ENCODE measurements around the gene ATXN7L2.

The ATXN7L2 gene

GRCh38 chr1:109482791-109483671, 674 bp upstream of the ATXN7L2 start:
- peak overlapping the region; percentile 67 for H3K9ac ChIP-seq (ENCODE audit: low read length)
- 13% methylated on average over 27 of the region's 29 CpGs for WGBS

GRCh38 chr1:109484519-109484975, 842 bp downstream of the ATXN7L2 start:
- H3K36me3 ChIP-seq (ENCODE audit: control insufficient read depth in 1 of 2, insufficient read depth in 2 of 2, low read depth in 1 of 2, low read length in 2 of 2) = peaks cover 32 to 54% of the 10 kb centered on the region in 2 experiments
- no peak overlapping the region for H2BK120ac ChIP-seq (ENCODE audit: low read depth, low read length)
- peak overlapping the region in 1 of 2 experiments; percentile 74 for H3K4ac ChIP-seq (ENCODE audit: low read depth in 1 of 2, low read length in 2 of 2)
- no peak for DNase-seq
- peak overlapping the region in 1 of 2 experiments; percentile 54 for H3K23ac ChIP-seq (ENCODE audit: low read length in 2 of 2)
- 10% methylated on average over 13 of the region's 15 CpGs for WGBS
- H2BK12ac ChIP-seq (ENCODE audit: low read length in 2 of 2) = peak overlapping the region in 1 of 2 experiments; percentile 89
- H3K4me3 ChIP-seq (ENCODE audit: insufficient read depth in 1 of 2, low read depth in 1 of 2, low read length in 2 of 2) = peak overlapping the region; percentile 75 to 89
- no peak overlapping the region for H2BK15ac ChIP-seq (ENCODE audit: low read depth, poor library complexity, severe bottlenecking)
- no peaks in the 10 kb centered on the region for H3K9me3 ChIP-seq (ENCODE audit: control insufficient read depth, low read length)
- peak overlapping the region; percentile 91 for H3K9ac ChIP-seq (ENCODE audit: low read length)
- H4K8ac ChIP-seq (ENCODE audit: low read length) = peak overlapping the region; percentile 93
- peaks cover 0 to 34% of the 10 kb centered on the region in 2 experiments for H3K27me3 ChIP-seq (ENCODE audit: control insufficient read depth in 1 of 2, insufficient read depth in 1 of 2, low read length in 2 of 2)
- peak overlapping the region; percentile 87 for H3K4me2 ChIP-seq (ENCODE audit: low read length, poor library complexity, severe bottlenecking)
- H2AFZ ChIP-seq (ENCODE audit: low read depth, low read length) = peak overlapping the region; percentile 49
- H3K14ac ChIP-seq (ENCODE audit: low read length in 2 of 2) = peak overlapping the region in 1 of 2 experiments; percentile 98
- H3K79me1 ChIP-seq (replicated peaks; ENCODE audit: low read length, poor library complexity, severe bottlenecking) = peaks cover 15% of the 10 kb centered on the region
- no peak overlapping the region for H2AK5ac ChIP-seq (ENCODE audit: low read length, severe bottlenecking)
- peaks cover 16% of the 10 kb centered on the region for H3K4me1 ChIP-seq (ENCODE audit: control insufficient read depth, insufficient read depth, low read depth, low read length)
- no peak overlapping the region for H2BK5ac ChIP-seq (ENCODE audit: low read depth, low read length, poor library complexity, severe bottlenecking)
- no peak overlapping the region for H3K27ac ChIP-seq (ENCODE audit: low read length, poor library complexity, severe bottlenecking)
- H4K91ac ChIP-seq (ENCODE audit: low read length) = peak overlapping the region; percentile 2
- H3K18ac ChIP-seq (ENCODE audit: low read depth in 1 of 2, low read length in 2 of 2) = peak overlapping the region in 1 of 2 experiments; percentile 96

More at GRCh38 chr1:109482791-109483671, 674 bp upstream of the ATXN7L2 start:
- H4K91ac ChIP-seq (ENCODE audit: low read length) = no peak overlapping the region
- no peak overlapping the region for H3K27ac ChIP-seq (ENCODE audit: low read length, poor library complexity, severe bottlenecking)
- peaks cover 17 to 43% of the 10 kb centered on the region in 2 experiments for H3K36me3 ChIP-seq (ENCODE audit: control insufficient read depth in 1 of 2, insufficient read depth in 2 of 2, low read depth in 1 of 2, low read length in 2 of 2)
- H3K18ac ChIP-seq (ENCODE audit: low read depth in 1 of 2, low read length in 2 of 2) = no peak overlapping the region
- H2BK15ac ChIP-seq (ENCODE audit: low read depth, poor library complexity, severe bottlenecking) = no peak overlapping the region
- H3K4me1 ChIP-seq (ENCODE audit: control insufficient read depth, insufficient read depth, low read depth, low read length) = peaks cover 16% of the 10 kb centered on the region
- no peak for DNase-seq
- peak overlapping the region; percentile 51 to 89 for H3K4me3 ChIP-seq (ENCODE audit: insufficient read depth in 1 of 2, low read depth in 1 of 2, low read length in 2 of 2)
- no peak overlapping the region for H2AK5ac ChIP-seq (ENCODE audit: low read length, severe bottlenecking)
- H3K4me2 ChIP-seq (ENCODE audit: low read length, poor library complexity, severe bottlenecking) = peak overlapping the region; percentile 96
- no peak overlapping the region for H4K8ac ChIP-seq (ENCODE audit: low read length)
- H2BK120ac ChIP-seq (ENCODE audit: low read depth, low read length) = no peak overlapping the region
- H3K9me3 ChIP-seq (ENCODE audit: control insufficient read depth, low read length) = no peaks in the 10 kb centered on the region
- H3K23ac ChIP-seq (ENCODE audit: low read length in 2 of 2) = peak overlapping the region in 1 of 2 experiments; percentile 75
- H2AFZ ChIP-seq (ENCODE audit: low read depth, low read length) = peak overlapping the region; percentile 84
- H3K79me1 ChIP-seq (replicated peaks; ENCODE audit: low read length, poor library complexity, severe bottlenecking) = peaks cover 15% of the 10 kb centered on the region
- H3K4ac ChIP-seq (ENCODE audit: low read depth in 1 of 2, low read length in 2 of 2) = no peak overlapping the region
- H2BK5ac ChIP-seq (ENCODE audit: low read depth, low read length, poor library complexity, severe bottlenecking) = no peak overlapping the region
- no peak overlapping the region for H3K14ac ChIP-seq (ENCODE audit: low read length in 2 of 2)
- H3K27me3 ChIP-seq (ENCODE audit: control insufficient read depth in 1 of 2, insufficient read depth in 1 of 2, low read length in 2 of 2) = peaks cover 0 to 47% of the 10 kb centered on the region in 2 experiments
- no peak overlapping the region for H2BK12ac ChIP-seq (ENCODE audit: low read length in 2 of 2)

- no peak for DNase-seq
- H4K8ac ChIP-seq (ENCODE audit: low read length) = no peak overlapping the region
- peak overlapping the region in 1 of 2 experiments; percentile 89 for H3K4me3 ChIP-seq (ENCODE audit: insufficient read depth in 1 of 2, low read depth in 1 of 2, low read length in 2 of 2)
- no peak overlapping the region for H2AFZ ChIP-seq (ENCODE audit: low read depth, low read length)
- no peak overlapping the region for H3K23ac ChIP-seq (ENCODE audit: low read length in 2 of 2)
- H3K4me1 ChIP-seq (ENCODE audit: control insufficient read depth, insufficient read depth, low read depth, low read length) = peaks cover 16% of the 10 kb centered on the region
- no peaks in the 10 kb centered on the region for H3K9me3 ChIP-seq (ENCODE audit: control insufficient read depth, low read length)
- peaks cover 15% of the 10 kb centered on the region for H3K79me1 ChIP-seq (replicated peaks; ENCODE audit: low read length, poor library complexity, severe bottlenecking)
- H3K14ac ChIP-seq (ENCODE audit: low read length in 2 of 2) = no peak overlapping the region
- H2BK15ac ChIP-seq (ENCODE audit: low read depth, poor library complexity, severe bottlenecking) = no peak overlapping the region
- H3K36me3 ChIP-seq (ENCODE audit: control insufficient read depth in 1 of 2, insufficient read depth in 2 of 2, low read depth in 1 of 2, low read length in 2 of 2) = peaks cover 37 to 54% of the 10 kb centered on the region in 2 experiments
- no peak overlapping the region for H3K4ac ChIP-seq (ENCODE audit: low read depth in 1 of 2, low read length in 2 of 2)
- 17% methylated on average over 3 of the region's 3 CpGs for WGBS
- H4K91ac ChIP-seq (ENCODE audit: low read length) = no peak overlapping the region
- H2BK12ac ChIP-seq (ENCODE audit: low read length in 2 of 2) = no peak overlapping the region
- H2AK5ac ChIP-seq (ENCODE audit: low read length, severe bottlenecking) = no peak overlapping the region
- H3K4me2 ChIP-seq (ENCODE audit: low read length, poor library complexity, severe bottlenecking) = peak overlapping the region; percentile 87
- H3K9ac ChIP-seq (ENCODE audit: low read length) = peak overlapping the region; percentile 91
- H3K27ac ChIP-seq (ENCODE audit: low read length, poor library complexity, severe bottlenecking) = no peak overlapping the region
- peaks cover 0 to 30% of the 10 kb centered on the region in 2 experiments for H3K27me3 ChIP-seq (ENCODE audit: control insufficient read depth in 1 of 2, insufficient read depth in 1 of 2, low read length in 2 of 2)
- H3K18ac ChIP-seq (ENCODE audit: low read depth in 1 of 2, low read length in 2 of 2) = no peak overlapping the region
- no peak overlapping the region for H2BK120ac ChIP-seq (ENCODE audit: low read depth, low read length)
- H2BK5ac ChIP-seq (ENCODE audit: low read depth, low read length, poor library complexity, severe bottlenecking) = no peak overlapping the region
Measured at GRCh38 chr1:109485001-109485400, 1.3 kb downstream of the ATXN7L2 start.

GRCh38 chr1:109487261-109487660, 3.6 kb downstream of the ATXN7L2 start:
- no peaks in the 10 kb centered on the region for H3K9me3 ChIP-seq (ENCODE audit: control insufficient read depth, low read length)

More at GRCh38 chr1:109487261-109487660, 3.6 kb downstream of the ATXN7L2 start:
- no peak overlapping the region for H3K14ac ChIP-seq (ENCODE audit: low read length in 2 of 2)
- no peak overlapping the region for H3K9ac ChIP-seq (ENCODE audit: low read length)
- H4K91ac ChIP-seq (ENCODE audit: low read length) = no peak overlapping the region
- H3K79me1 ChIP-seq (replicated peaks; ENCODE audit: low read length, poor library complexity, severe bottlenecking) = peaks cover 15% of the 10 kb centered on the region
- H3K27ac ChIP-seq (ENCODE audit: low read length, poor library complexity, severe bottlenecking) = no peak overlapping the region
- H3K4me3 ChIP-seq (ENCODE audit: insufficient read depth in 1 of 2, low read depth in 1 of 2, low read length in 2 of 2) = no peak overlapping the region
- no peak overlapping the region for H3K23ac ChIP-seq (ENCODE audit: low read length in 2 of 2)
- H2AFZ ChIP-seq (ENCODE audit: low read depth, low read length) = no peak overlapping the region
- H3K4ac ChIP-seq (ENCODE audit: low read depth in 1 of 2, low read length in 2 of 2) = no peak overlapping the region
- H2BK12ac ChIP-seq (ENCODE audit: low read length in 2 of 2) = no peak overlapping the region
- H3K18ac ChIP-seq (ENCODE audit: low read depth in 1 of 2, low read length in 2 of 2) = no peak overlapping the region
- peaks cover 56 to 61% of the 10 kb centered on the region in 2 experiments for H3K36me3 ChIP-seq (ENCODE audit: control insufficient read depth in 1 of 2, insufficient read depth in 2 of 2, low read depth in 1 of 2, low read length in 2 of 2)
- 81% methylated on average over 5 of the region's 5 CpGs for WGBS
- peaks cover 20% of the 10 kb centered on the region for H3K4me1 ChIP-seq (ENCODE audit: control insufficient read depth, insufficient read depth, low read depth, low read length)
- no peak overlapping the region for H2BK5ac ChIP-seq (ENCODE audit: low read depth, low read length, poor library complexity, severe bottlenecking)
- no peak overlapping the region for H3K4me2 ChIP-seq (ENCODE audit: low read length, poor library complexity, severe bottlenecking)
- no peak overlapping the region for H2BK120ac ChIP-seq (ENCODE audit: low read depth, low read length)
- H4K8ac ChIP-seq (ENCODE audit: low read length) = no peak overlapping the region
- no peak for DNase-seq
- no peak overlapping the region for H2BK15ac ChIP-seq (ENCODE audit: low read depth, poor library complexity, severe bottlenecking)
- no peak overlapping the region for H2AK5ac ChIP-seq (ENCODE audit: low read length, severe bottlenecking)
- H3K27me3 ChIP-seq (ENCODE audit: control insufficient read depth in 1 of 2, insufficient read depth in 1 of 2, low read length in 2 of 2) = peaks cover 0 to 7% of the 10 kb centered on the region in 2 experiments

Data from mesenchymal stem cell (in vitro differentiated cells and primary cell).